Measurements from ENCODE around the gene LUC7L3.

Gene LUC7L3

GRCh38 chr17:50685691-50686493, 33.5 kb upstream of the LUC7L3 start:
- no peak for DNase-seq (ENCODE audit: low read depth in 3 of 3, low spot score in 1 of 3)

DNA sequence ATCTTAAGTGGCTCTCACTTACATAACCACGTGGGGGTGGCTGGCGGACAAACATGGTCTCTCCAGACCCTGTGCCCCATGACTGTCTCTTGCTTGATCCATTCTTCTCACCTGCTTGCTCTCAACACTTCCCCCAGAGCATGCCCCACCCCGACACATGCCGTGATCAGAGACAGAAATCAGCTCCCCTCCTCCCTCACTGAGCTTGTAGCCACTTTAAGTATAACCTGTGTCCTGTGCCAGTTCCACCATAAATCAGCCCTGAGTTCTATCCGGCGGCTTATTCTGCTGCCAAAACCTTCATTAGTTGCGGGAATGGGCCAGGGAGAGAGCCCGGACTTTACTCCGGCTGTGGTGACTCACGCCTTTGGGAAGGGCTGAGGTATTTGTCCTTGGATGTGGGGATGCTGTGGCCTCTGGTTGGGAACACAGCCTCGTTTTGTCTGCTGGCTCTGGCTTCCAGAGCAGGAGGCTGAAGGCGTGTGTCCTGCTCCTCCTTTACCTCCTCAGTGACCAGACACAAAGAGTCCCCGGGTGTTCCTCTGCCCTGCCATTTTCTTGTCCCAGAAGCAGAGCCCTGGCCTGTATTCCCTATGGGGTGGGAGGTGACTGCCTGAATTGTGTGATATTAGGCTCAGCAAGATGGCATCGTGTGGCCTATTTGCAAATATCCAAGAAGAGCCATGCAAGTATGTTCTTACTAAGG, 32.8 kb upstream of the LUC7L3 start:
- no peak for DNase-seq (ENCODE audit: low read depth in 3 of 3, low spot score in 1 of 3)

DNA sequence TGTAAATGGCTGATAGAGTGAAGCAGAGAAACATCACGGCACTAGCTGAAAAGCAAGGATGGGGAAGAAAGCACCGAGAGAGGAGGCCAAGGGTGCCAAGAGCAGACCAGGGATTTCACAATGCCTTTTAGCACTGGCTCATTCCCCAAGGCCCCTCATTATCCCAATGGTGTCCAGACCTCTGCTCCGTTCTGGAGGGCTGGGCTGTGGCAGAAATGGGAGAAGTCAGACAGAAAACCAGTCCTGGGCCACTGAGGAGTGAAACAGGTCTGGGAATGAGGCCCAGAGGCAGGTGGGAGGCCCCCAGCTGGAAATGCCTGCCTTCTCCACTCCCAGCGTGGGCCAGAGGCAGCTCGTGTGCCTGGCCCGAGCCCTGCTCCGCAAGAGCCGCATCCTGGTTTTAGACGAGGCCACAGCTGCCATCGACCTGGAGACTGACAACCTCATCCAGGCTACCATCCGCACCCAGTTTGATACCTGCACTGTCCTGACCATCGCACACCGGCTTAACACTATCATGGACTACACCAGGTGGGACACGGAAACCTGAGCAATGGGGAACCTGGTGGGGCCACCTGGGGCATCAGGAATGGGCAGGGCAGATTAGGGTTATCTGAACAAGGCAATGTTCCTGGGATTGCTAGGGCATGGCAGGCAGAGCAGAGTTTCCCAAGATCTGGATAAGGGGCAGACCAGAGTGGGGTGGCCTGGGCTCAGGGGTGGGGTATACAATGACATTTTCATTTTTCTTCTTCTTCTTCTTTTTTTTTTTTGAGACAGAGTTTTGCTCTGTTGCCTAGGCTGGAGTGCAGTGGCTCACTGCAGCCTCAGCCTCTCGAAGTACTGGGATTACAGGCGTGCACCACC, 32.0 kb upstream of the LUC7L3 start:
- DNase-seq (ENCODE audit: low read depth in 3 of 3, low spot score in 1 of 3) = no peak

DNA sequence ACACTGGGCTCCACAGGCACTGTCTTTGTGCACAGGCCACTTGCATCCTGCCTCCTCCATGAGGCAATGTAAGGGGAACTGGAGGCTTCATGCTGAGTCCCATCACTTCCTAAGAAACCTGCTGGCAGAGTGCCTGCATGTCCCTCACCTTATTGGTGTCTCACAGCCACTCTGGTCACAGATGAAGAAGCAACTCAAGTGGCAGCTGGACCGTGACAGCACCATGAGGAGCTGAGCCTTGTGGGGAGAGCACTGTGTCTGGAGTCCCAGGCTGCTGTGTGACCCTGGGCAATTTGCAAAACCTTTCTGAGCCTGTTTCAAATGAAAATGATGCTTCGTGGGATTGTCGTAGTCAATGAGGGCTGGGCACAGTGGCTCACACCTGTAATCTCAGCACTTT, 31.2 kb upstream of the LUC7L3 start:
- no peak for DNase-seq (ENCODE audit: low read depth in 3 of 3, low spot score in 1 of 3)

DNA sequence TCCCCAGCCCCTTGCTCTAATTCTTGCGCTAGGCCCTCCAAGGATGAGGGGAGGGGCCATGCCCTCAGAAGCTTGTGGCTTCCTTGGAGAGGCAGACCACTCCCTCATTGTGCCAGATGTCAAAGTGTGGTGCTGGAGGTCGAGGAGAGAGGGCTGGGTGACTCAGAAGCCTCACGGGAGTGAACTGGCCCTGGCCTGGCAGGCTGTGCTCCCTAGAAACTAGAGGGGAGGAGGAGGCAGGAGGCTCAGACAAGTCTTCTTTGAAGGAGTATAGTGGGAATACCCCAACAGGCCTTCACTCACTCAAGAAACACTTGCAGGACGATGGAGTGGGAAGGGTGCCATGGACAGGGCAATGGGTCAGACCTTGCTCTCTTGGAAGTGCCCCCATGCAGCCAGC, 30.2 kb upstream of the LUC7L3 start:
- DNase-seq (ENCODE audit: low read depth in 3 of 3, low spot score in 1 of 3) = no peak

- no peak for DNase-seq (ENCODE audit: low read depth in 3 of 3, low spot score in 1 of 3)
Measured at GRCh38 chr17:50689956-50690886, 29.2 kb upstream of the LUC7L3 start.

- DNase-seq (ENCODE audit: low read depth in 3 of 3, low spot score in 1 of 3) = no peak
Measured at GRCh38 chr17:50690887-50691549, 28.4 kb upstream of the LUC7L3 start.

- DNase-seq (ENCODE audit: low read depth in 3 of 3, low spot score in 1 of 3) = no peak
Measured at GRCh38 chr17:50691550-50692447, 27.6 kb upstream of the LUC7L3 start.

- no peak for DNase-seq (ENCODE audit: low read depth in 3 of 3, low spot score in 1 of 3)
Measured at GRCh38 chr17:50692448-50693035, 26.9 kb upstream of the LUC7L3 start.

- no peak for DNase-seq (ENCODE audit: low read depth in 3 of 3, low spot score in 1 of 3)
Measured at GRCh38 chr17:50693036-50693682, 26.2 kb upstream of the LUC7L3 start.

DNA sequence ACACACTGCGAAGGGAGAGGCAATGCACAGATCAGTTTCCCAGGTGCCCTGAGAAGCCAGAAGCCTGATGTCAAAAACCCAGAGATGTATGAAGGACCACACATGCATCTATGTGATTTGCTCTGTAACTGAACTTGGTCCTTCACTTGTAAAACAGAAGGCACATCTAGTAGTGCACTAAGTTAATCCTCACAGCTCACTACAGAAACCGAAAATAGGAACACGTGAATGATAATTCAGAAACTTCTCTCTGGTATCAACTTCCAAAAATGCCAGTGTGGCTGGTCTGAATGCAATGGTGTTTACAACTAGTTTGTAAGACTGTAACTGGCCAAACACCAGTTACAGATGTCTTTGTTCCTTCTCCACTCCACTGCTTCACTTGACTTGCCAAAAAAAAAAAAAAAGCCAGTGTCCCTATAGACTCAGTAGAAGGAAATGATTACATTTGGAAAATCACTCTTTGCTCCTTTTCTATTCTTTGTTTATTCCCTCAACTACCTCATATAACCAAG, 23.0 kb upstream of the LUC7L3 start:
- DNase-seq (ENCODE audit: low read depth in 3 of 3, low spot score in 1 of 3) = no peak

GRCh38 chr17:50697062-50697461, 22.3 kb upstream of the LUC7L3 start:
- DNase-seq (ENCODE audit: low read depth in 3 of 3, low spot score in 1 of 3) = no peak

- DNase-seq (ENCODE audit: low read depth in 3 of 3, low spot score in 1 of 3) = no peak
Measured at GRCh38 chr17:50697663-50698272, 21.6 kb upstream of the LUC7L3 start.

GRCh38 chr17:50699410-50699809, 20.0 kb upstream of the LUC7L3 start:
- no peak for DNase-seq (ENCODE audit: low read depth in 3 of 3, low spot score in 1 of 3)

DNA sequence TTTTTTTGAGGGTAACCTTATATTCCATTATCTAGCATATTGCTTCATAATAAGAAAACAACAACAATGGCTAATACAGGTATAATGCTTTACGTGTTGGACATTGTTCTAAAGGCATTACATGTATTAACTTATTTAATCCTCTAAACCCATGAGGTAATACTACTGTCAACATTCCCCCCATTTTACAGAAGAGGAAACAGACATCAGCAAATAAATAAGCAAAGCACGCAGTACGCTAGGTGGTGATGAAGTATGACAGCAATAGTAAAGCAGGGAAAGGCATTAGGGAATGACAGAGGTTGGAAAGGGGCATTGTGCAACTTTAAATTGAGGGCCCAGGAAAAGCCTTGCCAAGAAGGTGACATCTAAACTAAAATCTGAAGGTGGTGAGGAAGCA, 16.2 kb upstream of the LUC7L3 start:
- DNase-seq (ENCODE audit: low read depth in 3 of 3, low spot score in 1 of 3) = no peak

- peak; percentile 74 to 91 (median 83) for DNase-seq (ENCODE audit: low read depth in 3 of 3, low spot score in 1 of 3)
Measured at GRCh38 chr17:50707289-50708049, 11.9 kb upstream of the LUC7L3 start, which contains the start of gene ANKRD40. Gene ANKRD40 (minus strand): TSS chr17:50707914. CDS start chr17:50707654, 260 bp downstream.

All from stimulated activated CD4-positive, alpha-beta T cell treated with anti-CD3 and anti-CD28 coated beads, TNF-alpha, amount 100 ng/mL, for 1 hour (primary cell).